Inflammatory macrophage treated with lipopolysaccharide for 4 hours (primary cell): Measurements from ENCODE around the gene CALU.

Experiments
- DNase-seq: peaks from one replicate; pipeline ENCODE4 v3.0.0-alpha.2; 2020

The CALU gene

DNA sequence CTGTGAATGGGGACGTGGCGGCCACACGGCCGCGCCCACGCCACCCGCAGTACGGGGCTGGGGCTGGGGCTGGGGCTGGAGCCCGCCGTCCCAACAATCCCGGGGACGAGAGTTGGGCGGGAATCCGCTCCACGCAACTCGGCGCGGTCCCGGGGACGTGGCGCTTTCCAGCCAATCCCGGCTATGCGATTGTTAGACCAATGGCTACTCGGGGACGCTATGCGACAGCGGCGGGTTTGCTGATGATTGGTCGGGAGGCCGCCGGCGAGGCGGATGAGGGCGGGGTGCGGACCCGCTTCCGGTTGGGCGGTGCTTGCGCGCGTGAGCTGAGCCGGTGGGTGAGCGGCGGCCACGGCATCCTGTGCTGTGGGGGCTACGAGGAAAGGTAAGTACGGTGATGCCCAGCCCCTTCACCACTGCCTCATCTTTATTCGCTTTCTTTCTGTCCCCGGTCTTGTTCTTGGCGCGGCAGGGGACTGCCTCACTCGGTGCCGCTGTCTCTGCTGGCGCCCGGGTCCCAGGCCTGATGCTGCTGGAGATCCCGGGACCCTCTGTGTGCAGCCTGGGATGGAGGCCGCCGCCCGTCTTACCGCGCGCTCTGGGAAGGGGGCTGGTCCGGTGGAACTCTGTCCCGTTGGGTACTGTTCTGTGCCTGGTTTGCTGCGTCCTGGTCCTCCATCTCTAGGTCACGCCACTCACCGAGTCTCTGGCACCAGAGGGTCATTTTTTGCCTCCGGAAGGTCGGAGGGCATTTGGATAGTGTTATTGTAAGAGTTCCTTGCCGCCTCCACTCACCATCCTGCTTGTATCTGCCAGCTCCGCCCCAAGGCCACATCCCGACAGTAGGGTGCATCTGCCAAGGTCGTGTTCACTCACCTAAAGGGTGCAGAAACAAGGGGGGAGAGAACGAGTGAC lies at the start of gene CALU:
Gene CALU (plus strand): TSS at position 312 of the 915 bp plus-strand sequence. CDS start 9,225 bp downstream, outside the sequence.
- DNase-seq, result peak; percentile 96

DNA sequence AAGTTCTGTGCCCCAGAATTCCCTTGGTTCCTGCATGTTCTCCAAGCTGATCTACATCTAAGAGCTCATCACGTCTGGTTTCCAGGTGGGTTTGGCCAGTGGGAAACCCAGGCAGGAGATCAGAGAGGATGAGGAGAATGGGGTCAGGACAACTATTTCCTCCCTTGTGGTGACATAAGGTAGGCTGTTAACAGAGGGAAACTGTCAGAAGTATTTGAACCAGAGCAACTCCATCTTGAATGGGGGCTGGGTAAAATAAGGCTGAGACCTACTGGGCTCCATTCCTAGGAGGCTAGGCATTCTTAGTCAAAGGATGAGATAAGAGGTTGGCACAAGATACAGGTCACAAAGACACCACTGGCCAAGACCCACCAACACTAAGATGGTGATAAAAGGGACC lies 47.9 kb upstream of the CALU start:
- DNase-seq, result no peak

DNA sequence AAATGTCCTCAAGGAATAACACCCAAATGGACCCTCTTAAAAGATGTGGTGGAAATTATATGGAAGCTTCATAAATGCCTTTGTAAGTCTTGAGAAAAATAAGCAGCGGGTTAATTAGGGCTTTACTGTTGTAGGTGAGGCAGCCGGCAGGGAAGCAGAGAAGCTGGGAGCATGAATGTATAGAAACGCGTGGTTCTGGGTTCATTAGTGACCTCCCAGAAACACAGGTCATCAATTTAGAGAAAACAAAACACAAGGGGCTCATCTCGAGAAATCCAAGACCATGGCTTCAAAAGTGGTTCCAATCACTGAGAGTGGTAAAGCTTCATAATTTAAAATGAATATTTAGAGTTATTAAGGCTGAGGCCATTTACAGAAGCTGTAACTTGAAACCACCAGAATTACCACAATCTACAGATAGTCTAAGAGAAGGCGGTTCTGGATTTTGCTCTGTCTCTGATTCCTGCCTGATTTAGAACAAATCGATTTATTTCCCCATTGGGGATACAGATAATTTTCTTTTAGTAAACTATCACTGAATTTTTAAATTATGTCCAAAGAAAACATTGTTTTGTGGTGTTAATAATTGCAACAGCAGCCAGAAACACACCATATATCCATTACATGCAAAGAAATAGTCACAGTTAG lies 46.4 kb upstream of the CALU start:
- DNase-seq, result no peak

DNA sequence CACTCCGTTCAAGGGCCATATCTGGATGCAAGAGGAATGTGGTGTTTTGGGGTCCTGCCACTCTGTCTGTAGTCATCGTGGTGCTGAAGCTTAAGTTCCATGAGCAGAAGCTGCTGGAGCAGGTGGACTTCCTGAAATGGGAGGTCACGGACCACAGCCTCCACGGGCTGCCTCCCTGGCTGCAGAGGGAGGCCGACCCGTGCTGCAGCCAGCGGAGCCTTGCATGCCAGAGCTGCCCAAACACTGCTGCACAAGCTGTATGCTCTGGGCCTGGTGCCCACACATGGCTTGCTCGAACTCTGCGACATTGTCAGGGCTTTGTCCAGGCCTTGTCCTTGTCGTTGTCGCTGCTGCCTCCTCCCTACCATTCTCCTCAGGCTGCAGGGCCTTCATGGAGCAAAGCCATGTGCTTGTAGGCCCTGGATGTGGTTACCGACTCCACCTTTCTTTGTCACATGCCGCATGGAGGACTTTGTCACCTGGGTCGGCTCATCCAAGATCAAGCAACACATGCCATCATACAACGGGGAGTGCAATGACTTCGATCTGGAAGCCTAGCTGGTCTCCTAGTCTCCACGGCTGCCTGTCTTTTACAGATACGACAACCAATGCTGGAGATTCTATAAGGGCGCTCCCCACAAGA lies 45.7 kb upstream of the CALU start:
- DNase-seq, result no peak

DNA sequence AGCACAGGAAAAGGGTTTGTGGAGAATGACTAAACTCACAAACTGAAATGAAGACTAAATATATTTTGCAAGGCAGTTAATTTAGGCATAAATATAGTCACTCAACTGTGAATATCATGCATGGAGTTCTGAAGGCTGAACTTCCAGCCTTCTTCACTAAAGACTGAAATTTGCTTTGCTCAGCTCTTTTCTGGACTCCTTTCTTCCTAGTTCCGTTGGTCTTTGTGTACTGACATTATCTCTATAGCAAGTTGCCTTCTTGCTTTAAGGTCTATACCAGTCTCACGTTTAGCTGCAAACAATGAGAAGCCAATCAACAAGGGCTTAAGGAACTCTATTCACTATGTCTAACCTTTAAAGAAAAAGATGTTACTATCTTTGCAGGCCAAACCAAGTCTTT lies 44.4 kb upstream of the CALU start:
- no peak for DNase-seq

DNA sequence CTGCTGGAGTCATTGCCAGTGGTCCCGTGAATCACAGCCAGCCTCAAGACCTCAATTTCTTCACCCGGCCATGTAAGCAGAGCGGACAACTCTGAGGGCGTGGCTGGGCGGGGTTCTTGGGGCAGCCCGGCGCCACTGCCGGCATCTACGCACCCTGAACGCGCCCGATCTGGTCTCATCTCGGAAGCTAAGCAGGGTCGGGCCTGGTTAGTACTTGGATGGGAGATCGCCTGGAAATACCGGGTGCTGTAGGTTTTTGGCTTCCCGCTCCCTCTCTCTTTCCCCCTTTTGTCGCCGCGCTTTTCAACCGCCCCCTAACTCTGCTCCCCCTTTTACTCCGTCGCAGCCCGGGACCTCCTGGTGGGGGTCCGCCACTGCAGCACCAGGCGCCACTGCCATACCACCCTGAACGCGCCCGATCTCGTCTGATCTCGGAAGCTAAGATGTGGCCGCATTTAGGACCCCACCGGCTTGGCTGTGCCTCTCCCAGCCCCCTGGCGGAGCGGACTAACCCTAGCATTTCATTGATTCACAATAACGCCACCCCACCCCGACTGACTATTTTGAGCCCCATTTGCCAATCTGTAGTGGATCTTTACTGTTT lies 41.8 kb upstream of the CALU start:
- DNase-seq, result peak; percentile 91

DNA sequence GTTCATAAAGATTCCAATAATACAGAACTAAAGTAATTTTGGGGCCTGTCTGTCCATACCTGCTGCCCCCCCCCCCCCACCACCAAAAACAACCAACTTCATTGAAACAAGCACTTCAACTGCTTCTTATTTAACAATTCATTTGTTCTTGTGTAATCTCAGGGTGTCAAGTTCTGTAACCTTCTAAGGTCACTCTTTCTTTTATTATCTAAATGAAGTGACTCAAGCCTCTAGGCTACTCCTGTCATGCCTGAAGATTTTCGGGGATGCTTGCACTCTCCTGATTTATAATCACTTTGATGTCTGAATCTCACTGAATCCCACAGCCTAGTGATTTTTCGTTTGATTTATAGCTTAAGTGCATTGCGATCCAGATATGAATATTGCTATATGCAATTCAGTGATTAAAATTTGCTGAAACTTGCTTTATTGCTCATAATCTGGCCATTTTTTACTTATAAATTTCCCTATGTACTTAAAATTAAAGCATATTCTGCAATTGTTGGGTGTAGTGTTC lies 39.9 kb upstream of the CALU start:
- no peak for DNase-seq

DNA sequence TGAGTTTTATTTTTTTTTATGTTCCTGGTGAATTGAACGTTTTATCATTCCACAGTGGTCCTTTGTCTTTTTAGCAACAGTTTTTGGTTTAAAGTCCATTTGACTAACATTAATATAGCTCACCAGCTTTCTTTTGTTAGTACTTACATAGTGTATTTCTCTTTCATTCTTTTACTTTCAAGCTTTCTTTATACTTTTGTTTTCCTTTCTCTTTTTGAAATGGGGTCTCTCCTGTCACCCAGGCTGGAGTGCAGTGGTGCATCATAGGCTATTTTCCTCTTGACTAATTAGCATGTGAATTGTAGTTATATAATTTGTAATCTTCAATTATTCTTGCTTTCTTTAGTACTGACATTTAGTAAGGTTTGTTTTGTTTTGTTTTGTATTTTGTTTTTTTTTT lies 39.3 kb upstream of the CALU start:
- DNase-seq, result no peak

DNA sequence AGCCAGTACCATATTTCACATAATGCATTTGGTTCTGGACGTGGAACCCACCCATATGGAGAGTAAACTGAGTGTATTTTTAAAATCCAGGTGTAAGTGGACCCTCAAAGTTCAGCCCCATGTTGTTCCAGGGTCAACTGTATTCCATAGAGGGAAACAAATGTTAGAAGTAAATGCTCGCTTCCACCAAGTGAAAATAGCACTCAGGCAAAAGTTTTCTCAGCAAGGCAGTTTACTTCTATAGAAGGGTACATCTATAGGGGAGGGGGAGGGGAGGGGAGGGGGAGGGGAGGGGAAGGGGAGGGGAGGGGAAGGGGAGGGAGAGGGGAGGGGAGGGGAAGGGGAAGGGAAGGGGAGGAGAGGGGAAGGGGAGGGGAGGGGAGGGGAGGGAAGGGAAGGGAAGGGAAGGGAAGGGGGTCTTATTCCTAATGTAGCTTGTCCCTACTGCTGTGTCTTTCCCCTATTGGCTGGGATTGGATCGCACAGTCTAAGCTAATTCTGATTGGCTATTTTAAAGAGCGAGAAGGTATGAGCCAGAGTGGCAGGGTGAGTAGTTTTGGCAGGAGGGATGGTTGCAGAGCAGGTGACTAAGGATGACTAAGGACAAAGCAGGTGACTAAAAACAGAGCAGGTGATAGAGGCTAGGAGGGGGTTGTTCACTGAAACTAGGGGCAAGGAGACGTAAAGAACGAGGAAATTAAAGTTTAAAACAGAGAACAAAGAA lies 37.9 kb upstream of the CALU start:
- DNase-seq, result no peak

DNA sequence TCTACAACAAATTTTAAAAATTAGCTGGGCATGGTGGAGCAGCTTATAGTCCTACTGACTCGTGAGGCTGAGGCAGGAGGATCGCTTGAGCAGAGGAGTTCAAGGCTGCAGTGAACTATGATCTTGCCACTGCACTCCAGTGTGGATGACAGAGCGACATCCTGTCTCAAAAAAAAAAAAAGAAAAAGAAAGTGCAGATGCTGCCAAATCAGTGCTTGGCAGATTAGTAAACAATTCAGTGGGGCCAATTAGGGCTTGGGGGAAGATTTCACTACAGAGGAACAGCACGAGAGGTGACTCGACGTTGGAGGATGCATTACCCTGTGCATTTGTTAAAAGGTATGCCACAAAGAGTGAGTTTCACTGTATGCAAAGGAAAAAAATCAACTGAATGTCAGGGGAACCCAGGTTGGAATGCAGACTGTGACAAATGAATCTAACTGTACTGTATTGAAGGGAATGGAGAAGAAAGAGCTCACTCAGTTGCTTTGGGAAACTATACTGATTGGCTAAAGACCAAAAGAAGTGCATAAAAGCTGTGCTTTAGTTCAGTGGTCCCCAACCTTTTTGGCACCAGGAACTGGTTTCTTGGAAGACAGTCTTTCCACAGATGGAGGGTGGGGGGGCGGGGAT lies 35.4 kb upstream of the CALU start:
- DNase-seq, result no peak

DNA sequence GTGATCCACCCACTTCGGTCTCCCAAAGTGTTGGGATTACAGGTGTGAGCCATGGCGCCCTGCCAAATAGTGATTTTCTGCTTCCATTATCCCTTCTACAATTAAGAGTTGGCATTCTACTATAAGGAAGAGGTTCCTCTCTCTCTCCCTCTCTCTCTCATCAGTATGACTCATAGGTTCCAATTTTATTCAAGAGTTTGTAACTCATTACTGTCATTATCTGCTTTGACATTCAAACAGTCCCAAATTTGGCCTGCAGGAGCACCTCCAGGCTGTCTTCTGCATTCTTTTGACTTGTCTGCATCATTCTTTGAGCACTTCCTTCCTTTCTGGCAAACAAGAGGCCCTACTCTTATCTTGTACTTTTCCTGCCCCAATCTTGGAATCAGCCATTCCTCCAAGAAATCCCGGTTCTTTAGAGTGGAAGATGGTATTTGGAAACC lies 33.2 kb upstream of the CALU start:
- DNase-seq, result peak; percentile 30

DNA sequence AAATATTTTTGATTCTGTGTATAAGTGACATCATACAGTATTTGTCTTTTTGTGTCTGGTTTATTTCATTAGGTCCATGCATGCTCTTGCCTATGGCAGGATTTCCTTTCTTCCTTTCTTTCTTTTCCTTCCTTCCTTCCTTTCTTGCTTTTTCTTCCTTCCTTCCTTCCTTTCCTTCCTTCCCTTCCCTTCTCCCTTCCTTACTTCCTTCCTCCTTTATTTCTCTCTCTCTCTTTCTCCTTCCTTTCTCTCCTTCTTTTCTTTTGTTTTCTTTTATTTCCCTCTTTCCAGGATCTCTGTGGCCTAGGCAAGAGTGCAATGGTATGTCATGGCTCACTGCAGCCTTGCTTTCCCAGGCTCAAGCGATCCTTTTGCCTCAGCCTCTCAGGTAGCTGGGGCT lies 31.4 kb upstream of the CALU start:
- DNase-seq, result no peak

DNA sequence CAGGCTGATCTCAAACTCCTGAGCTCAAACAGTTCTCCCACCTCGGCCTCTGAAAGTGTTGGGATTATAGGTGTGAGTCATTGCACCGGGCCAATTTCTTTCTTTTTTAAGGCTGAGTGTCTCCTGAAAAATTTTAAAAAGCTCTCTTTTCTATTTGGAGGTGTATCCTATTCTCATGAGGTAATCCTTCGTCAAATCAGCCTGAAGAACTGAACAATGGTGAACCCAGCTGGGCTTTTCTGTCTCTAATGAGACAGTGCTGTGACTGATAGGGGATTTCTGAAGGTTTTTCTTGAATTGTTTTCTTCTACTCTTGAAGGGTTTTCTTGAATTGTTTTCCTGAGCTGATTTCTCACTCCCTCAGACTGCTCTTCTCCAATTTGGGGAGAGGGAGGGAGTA lies 30.9 kb upstream of the CALU start:
- no peak for DNase-seq

DNA sequence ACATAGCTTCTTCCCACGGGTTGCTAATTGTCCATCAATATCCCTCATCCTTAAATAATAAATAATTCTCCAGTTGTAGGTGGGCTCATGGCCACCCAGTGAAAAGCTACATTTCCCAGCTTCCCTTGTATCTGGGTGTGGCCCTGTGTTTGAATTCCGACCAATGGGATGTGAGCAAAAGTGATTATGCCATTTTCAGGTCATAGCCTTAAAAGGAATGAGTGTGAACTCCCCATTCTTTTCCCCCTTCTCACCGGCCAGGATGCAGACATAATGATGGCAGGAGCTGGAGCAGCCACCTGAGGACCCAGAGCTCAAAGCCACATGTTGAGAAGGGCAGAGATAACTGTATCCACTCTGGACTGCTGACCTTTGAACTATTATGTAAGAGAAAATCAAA lies 30.3 kb upstream of the CALU start:
- DNase-seq, result no peak

DNA sequence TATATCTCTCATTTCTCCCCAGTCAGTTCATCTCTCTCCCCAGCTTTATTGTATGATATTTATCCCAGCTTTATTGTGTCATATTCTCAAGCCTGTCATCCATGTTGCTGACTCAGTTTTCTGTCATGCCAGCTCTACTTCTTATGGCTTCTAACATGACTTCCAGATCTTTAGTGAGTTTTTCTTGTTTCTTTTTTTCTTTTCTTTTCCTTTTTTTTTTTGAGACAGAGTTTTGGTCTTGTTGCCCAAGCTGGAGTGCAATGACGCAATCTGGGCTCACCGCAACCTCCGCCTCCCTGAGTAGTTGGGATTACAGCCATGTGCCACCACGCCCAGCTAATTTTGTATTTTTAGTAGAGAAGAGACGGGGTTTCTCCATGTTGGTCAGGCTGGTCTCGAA lies 28.7 kb upstream of the CALU start:
- peak; percentile 71 for DNase-seq

DNA sequence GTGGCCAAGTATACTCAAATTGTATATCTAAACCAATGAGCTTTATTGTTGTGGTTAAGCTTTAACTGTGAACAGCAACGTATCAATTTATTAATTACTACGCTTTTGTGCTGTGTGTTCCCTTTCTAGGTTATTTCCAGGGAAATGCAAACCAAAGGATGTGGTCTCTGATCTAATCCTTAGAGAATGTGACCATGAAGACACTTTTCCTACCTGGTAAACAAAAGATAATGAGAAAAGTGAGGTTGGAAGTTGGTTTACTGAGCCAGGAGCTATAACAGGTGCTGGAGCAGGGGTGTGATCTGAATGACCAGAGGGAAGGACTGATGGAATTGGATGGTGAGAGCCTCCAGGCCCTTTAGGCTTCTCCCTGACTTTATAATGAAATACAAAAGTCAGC lies 25.4 kb upstream of the CALU start:
- no peak for DNase-seq

DNA sequence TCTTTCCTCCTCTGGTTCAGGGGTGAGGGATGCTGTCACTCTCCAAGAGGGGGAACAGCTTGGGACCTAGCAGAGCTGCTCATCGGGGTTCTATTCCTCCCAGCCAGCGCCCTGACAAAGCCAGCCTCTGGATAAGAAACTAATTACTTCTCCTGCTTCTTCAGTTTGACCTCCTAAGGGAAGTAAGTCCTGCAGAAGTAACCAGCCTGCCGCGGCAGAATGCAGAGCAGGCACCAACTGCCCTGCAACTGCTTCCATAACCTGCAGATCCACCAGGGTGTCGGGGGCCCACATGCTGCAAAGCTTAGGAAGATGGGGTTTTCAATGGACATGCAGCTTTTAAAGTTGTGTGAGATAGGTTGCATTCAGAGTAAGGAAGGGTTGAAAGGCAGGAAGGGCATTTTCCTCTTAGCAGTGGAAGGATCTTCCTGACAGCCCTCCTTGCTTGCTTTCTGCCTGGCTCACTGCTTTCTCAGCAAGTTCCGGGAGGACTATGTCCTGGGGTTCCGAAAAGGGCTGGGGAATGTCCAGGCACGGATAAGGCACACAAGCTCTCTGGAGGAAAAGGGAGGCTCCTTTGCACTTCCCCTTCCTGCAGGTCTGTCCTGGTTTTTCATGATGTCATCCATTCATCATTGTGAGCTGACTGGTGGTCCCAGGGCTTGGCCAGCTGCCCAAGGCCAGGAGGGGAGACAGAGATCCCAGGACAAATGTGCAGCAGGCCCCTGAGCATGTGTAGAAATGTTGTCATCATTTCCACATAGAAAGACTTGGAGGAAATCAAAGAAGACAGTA lies 24.3 kb upstream of the CALU start:
- DNase-seq, result no peak

DNA sequence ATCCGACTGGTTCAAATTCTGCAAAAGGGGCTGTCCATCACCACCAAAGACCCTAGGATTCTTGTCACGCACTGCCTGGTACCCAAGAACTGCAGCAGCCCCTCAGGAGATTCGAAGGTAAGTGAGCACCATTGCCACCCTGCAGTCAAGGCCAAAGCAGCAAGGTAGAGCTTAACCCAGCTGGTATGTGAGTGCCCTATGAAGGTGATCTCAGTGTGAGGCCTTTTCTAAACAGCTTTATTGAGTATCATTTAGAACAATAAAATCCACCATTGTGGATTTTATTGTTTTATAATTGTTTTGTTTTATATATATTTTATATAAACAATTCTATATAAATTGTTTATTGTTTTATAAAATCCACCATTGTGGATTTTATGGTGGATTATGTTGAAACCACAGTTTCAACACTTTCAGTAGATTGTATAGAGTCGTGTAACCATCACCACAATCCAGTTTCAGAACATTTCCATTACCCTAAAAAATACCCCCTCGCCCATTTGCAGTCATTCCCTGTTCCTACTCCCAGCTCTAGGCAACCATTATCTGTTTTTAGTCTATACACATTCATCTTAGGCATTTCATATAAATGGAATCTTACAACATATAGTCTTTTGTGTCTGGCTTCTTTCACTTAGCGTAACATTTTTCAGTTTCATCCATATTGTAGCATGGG lies 20.1 kb upstream of the CALU start:
- no peak for DNase-seq

DNA sequence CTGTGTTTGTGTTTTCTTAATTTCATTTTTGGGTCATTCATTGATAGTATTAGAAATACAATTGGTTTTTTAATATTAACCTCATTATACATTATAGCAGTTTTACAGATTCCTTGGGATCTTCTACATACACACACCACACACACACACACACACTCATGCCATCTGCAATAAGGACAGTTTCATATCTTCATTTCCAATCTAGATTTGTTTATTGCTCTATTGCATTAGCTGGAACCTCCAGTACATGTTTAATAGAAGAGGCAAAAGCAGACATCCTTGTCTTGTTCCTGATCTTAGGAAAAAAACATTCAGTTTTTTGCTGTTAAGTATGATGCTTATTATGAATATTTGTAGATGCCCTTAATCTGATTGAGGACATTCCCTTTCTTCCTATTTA lies 17.8 kb upstream of the CALU start:
- DNase-seq, result no peak

DNA sequence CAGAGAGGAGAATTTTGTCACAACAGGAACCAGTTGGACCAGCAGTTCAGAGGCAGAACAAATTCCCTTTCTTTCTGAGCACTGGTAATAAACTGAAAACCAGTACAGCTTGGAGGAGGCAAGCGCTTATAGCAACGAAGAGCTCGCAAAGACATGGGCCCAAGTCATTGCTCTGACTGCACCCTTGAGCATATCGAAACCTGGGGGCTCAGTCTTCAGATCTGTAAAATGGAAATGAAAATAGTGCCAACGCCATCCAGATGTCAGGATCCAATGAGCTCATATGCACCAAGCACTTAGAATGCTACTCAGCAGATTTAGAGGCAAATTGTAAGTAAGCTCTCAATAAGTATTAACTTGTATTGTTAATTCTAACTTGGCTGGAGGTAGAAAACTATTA lies 14.4 kb upstream of the CALU start:
- no peak for DNase-seq

DNA sequence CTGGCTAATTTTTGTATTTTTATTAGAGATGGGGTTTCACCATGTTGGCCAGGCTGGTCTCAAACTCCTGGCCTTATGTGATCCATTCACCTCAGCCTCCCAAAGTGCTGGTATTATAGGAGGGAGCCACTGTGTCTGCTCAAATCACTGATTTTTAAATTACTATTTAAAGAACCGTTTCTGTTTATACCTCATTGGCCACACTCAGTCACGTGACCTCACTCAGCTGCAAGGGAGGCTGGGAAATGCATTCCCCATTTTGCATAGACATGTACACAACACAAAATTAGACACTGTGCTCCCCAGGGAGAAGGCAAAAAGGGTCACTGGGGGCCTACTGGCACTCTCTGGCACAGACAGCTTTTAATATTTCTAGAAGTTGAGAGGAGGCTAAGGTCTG lies 13.6 kb upstream of the CALU start:
- no peak for DNase-seq
